Astrocyte (in vitro differentiated cells and primary cell): ENCODE measurements around the gene FAHD2A. TPM values are rescaled to one million over a fixed set of nuclear protein-coding genes. Genes with fewer than 3 reads are reported as not detected.

Experiments used
- DNase-seq: peaks from one replicate; pipeline ENCODE4 v3.0.0-alpha.2; 2010; ENCODE audit warnings: low read depth
- FAIRE-seq: peaks from 2 replicates; lab custom pipeline; 2011; peaks lifted over from hg19 to GRCh38; lab: Jason Lieb, UNC
- H2AFZ ChIP-seq: 2 replicates; pipeline ENCODE4 v1.6.0; 2012; ENCODE audit warnings: low read depth, low read length, inconsistent platforms
- H3K27ac ChIP-seq: 2 replicates; pipeline ENCODE4 v1.5.1; 2011; ENCODE audit warnings: low read depth, low read length, inconsistent platforms
- H3K27me3 ChIP-seq: 2 replicates; pipeline ENCODE4 v1.6.0; 2011; ENCODE audit warnings: low read length, inconsistent platforms; ENCODE audit not compliant: insufficient read depth
- H3K36me3 ChIP-seq: 2 replicates; pipeline ENCODE4 v1.5.1; 2011; ENCODE audit warnings: low read length, inconsistent platforms; ENCODE audit not compliant: insufficient read depth
- H3K4me1 ChIP-seq: 2 replicates; pipeline ENCODE4 v1.5.1; 2011; ENCODE audit warnings: low read length, inconsistent platforms; ENCODE audit not compliant: insufficient read depth
- H3K4me2 ChIP-seq: 2 replicates; pipeline ENCODE4 v1.6.0; 2012; ENCODE audit warnings: low read length, inconsistent platforms
- H3K4me3 ChIP-seq: 2 replicates; pipeline ENCODE4 v1.5.1; 2011; ENCODE audit warnings: low read depth, mild to moderate bottlenecking, low read length, inconsistent platforms; ENCODE audit not compliant: insufficient read depth
- H3K79me2 ChIP-seq: 2 replicates; pipeline ENCODE4 v1.6.0; 2012; ENCODE audit warnings: mild to moderate bottlenecking, low read length, inconsistent platforms; ENCODE audit not compliant: insufficient read depth
- H3K9ac ChIP-seq: 2 replicates; pipeline ENCODE4 v1.6.0; 2012; ENCODE audit warnings: mild to moderate bottlenecking, low read length, inconsistent platforms
- H3K9me3 ChIP-seq: 2 replicates; pipeline ENCODE4 v1.5.1; 2012; ENCODE audit warnings: low read depth, mild to moderate bottlenecking, low read length, inconsistent platforms; ENCODE audit not compliant: insufficient read depth
- H4K20me1 ChIP-seq: 2 replicates; pipeline ENCODE4 v1.6.0; 2012; ENCODE audit warnings: low read length, inconsistent platforms; ENCODE audit not compliant: insufficient read depth
- H3K27ac Mint-ChIP-seq: one replicate; pipeline ENCODE4 v1.8.0; 2021; ENCODE audit warnings: mild to moderate bottlenecking, mixed read lengths; ENCODE audit not compliant: unreplicated experiment
- H3K27me3 Mint-ChIP-seq: one replicate; pipeline ENCODE4 v1.8.0; 2021; ENCODE audit warnings: low read depth, mixed read lengths; ENCODE audit not compliant: unreplicated experiment
- H3K36me3 Mint-ChIP-seq: one replicate; pipeline ENCODE4 v1.8.0; 2021; ENCODE audit warnings: low read depth, mixed read lengths; ENCODE audit not compliant: unreplicated experiment
- H3K4me1 Mint-ChIP-seq: one replicate; pipeline ENCODE4 v1.8.0; 2021; ENCODE audit warnings: low read depth, mixed read lengths; ENCODE audit not compliant: unreplicated experiment
- H3K4me3 Mint-ChIP-seq: one replicate; pipeline ENCODE4 v1.8.0; 2021; ENCODE audit warnings: mild to moderate bottlenecking, moderate library complexity, mixed read lengths; ENCODE audit not compliant: unreplicated experiment
- H3K9me3 Mint-ChIP-seq: one replicate; pipeline ENCODE4 v1.8.0; 2021; ENCODE audit warnings: mild to moderate bottlenecking, mixed read lengths; ENCODE audit not compliant: unreplicated experiment
- EZH2 ChIP-seq: IDR thresholded peaks from 2 replicates; pipeline ENCODE4 v1.6.1; 2012; ENCODE audit warnings: mild to moderate bottlenecking, low read length, inconsistent platforms; ENCODE audit not compliant: insufficient read depth
- total RNA-seq: library from RNA; stranded (reverse); gene quantifications from 2 replicates; pipeline ENCODE4 v1.2.1, GENCODE V29; 2021
- TF ChIP-seq, protein P1 (sequence below): IDR thresholded peaks from 2 replicates; pipeline ENCODE4 v1.5.1; 2011; ENCODE audit warnings: low read depth, mild to moderate bottlenecking, inconsistent platforms, low read length, moderate library complexity; ENCODE audit not compliant: insufficient read depth

Gene FAHD2A
- total RNA-seq, 1 donor from 2014 or later = 21.9 TPM

DNA sequence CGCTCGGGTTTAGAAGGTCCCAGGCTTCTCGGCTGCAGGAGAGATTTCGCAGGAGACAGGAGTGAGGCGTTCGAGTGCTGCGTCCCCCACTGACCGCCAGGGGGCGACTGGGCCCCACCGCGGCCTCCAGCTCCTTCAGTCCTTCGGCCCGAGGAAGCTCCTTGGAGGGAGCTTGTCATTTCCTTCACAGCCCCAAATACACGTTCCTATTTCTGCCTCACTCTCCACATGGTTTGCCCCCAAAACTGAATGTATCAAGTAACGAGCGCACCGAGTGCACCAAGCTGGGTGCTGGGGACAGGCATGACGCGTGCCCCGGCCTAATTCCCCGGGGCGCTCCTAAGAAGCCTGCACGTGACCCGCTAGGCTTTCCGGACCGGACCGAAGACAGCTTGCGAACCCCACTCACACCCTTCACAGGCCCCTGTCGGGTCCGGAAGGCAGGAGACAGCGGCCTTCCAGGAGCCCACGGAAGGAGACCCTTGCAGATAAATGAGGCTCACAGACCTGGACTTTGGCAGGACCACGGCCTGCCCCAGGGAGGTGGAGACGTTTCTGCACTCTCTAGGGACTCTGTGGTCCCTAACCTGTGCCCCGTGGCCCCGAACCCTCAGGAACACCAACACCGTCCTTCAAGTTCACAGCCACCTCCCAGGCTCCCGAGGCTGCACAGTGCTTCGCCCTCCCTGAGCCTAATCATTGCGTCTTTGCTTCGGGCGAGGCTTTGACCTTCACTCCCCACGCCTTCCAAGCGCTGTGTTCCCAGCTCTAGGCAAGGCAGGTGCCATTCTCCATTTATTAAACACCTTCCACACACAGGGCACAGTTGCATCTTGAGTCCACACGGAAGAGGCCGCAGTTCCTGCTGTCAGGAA lies 13.0 kb upstream of the FAHD2A start:
- H3K4me2 ChIP-seq = peak overlapping the region; percentile 22
- no peak for FAIRE-seq
- peaks cover 2% of the 10 kb centered on the region for H3K27me3 ChIP-seq
- no peak overlapping the region for H3K4me3 ChIP-seq
- H3K9me3 Mint-ChIP-seq = peaks cover 9% of the 10 kb centered on the region
- no peak overlapping the region for H3K27ac Mint-ChIP-seq
- peaks cover 37% of the 10 kb centered on the region for H3K27me3 Mint-ChIP-seq
- no peaks in the 10 kb centered on the region for H3K4me1 ChIP-seq
- peak overlapping the region; percentile 81 for H2AFZ ChIP-seq
- no peak overlapping the region for H3K4me3 Mint-ChIP-seq
- no peaks in the 10 kb centered on the region for H4K20me1 ChIP-seq
- H3K9ac ChIP-seq = no peak overlapping the region
- TF ChIP-seq, protein P1, sequence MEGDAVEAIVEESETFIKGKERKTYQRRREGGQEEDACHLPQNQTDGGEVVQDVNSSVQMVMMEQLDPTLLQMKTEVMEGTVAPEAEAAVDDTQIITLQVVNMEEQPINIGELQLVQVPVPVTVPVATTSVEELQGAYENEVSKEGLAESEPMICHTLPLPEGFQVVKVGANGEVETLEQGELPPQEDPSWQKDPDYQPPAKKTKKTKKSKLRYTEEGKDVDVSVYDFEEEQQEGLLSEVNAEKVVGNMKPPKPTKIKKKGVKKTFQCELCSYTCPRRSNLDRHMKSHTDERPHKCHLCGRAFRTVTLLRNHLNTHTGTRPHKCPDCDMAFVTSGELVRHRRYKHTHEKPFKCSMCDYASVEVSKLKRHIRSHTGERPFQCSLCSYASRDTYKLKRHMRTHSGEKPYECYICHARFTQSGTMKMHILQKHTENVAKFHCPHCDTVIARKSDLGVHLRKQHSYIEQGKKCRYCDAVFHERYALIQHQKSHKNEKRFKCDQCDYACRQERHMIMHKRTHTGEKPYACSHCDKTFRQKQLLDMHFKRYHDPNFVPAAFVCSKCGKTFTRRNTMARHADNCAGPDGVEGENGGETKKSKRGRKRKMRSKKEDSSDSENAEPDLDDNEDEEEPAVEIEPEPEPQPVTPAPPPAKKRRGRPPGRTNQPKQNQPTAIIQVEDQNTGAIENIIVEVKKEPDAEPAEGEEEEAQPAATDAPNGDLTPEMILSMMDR = peak; percentile 87
- no peak for TF ChIP-seq EZH2
- no peaks in the 10 kb centered on the region for H3K4me1 Mint-ChIP-seq
- H3K9me3 ChIP-seq = no peaks in the 10 kb centered on the region
- no peak overlapping the region for H3K27ac ChIP-seq
- H3K36me3 Mint-ChIP-seq = no peaks in the 10 kb centered on the region
- DNase-seq = peak; percentile 17
- no peaks in the 10 kb centered on the region for H3K79me2 ChIP-seq
- no peaks in the 10 kb centered on the region for H3K36me3 ChIP-seq

DNA sequence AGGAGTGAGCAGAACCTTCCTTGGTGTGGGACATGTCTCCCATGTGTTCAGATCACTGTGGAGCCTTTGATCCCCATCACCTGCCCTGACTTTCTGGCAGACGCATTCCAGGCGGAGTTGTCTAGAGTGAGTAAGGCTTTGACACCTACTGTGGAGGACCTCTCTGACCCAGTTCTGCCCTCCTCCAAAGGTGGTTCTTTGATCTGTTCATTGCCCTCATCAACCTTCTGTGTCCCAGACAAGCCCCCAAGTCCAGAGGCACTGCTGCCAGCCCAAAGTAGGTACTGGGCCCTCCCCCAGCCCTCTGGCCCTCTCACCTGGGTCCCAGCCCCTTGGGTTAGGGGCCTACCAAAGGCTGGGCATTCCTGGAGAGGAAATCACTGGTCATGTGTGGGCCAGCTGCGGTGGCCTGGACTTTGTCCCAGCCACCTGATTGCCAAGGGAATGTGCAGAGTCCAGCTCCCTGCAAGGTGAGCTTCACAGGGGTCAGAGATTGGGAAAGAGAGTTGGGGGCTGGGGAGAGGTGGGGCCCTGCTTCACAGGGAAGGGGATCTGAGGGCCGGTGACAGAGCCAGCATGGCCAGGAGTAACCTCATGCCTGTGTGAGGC lies 12.1 kb upstream of the FAHD2A start:
- Histone ChIP-seq H3K4me1 (no peaks in the 10 kb centered on the region), H3K27me3 (peaks cover 2% of the 10 kb centered on the region), H3K9me3 (no peaks in the 10 kb centered on the region), H3K27ac (no peak overlapping the region), H3K36me3 (no peaks in the 10 kb centered on the region), H3K4me2 (no peak overlapping the region), H4K20me1 (no peaks in the 10 kb centered on the region), H2AFZ (no peak overlapping the region), H3K9ac (no peak overlapping the region), H3K4me3 (no peak overlapping the region), H3K79me2 (no peaks in the 10 kb centered on the region)
- no peak overlapping the region for H3K27ac Mint-ChIP-seq
- H3K4me3 Mint-ChIP-seq = no peak overlapping the region
- FAIRE-seq (no peak), DNase-seq (no peak)
- no peak for TF ChIP-seq EZH2
- TF ChIP-seq, protein P1 = no peak
- H3K27me3 Mint-ChIP-seq = peaks cover 44% of the 10 kb centered on the region
- no peaks in the 10 kb centered on the region for H3K36me3 Mint-ChIP-seq
- H3K9me3 Mint-ChIP-seq = peaks cover 11% of the 10 kb centered on the region
- H3K4me1 Mint-ChIP-seq = no peaks in the 10 kb centered on the region
